K562 (cell line): ENCODE data around the gene DHRS13. TPM values are rescaled to one million over a fixed set of nuclear protein-coding genes. Genes with fewer than 3 reads are reported as not detected.

Experiments
- BCL6 ChIP-seq: fragments of 250-450 bp; sonication (Bioruptor Pico); IDR thresholded peaks from 2 replicates; pipeline ENCODE4 v1.4.0; 2020
- CBX3 ChIP-seq, 2 experiments: IDR thresholded peaks; 1 replicate in 1 of 2; 2 replicates in 1 of 2; pipeline ENCODE4 v1.6.1; 2012; ENCODE audit warnings: inconsistent platforms in 2 of 2, low read length in 2 of 2, borderline replicate concordance in 1 of 2, control low read depth in 1 of 2
- CTCFL ChIP-seq: IDR thresholded peaks from 2 replicates; pipeline ENCODE4 v1.6.1; 2011; ENCODE audit warnings: borderline replicate concordance, low read depth, mild to moderate bottlenecking, moderate library complexity, low read length; ENCODE audit not compliant: insufficient read depth, poor library complexity, severe bottlenecking
- JUNB ChIP-seq: fragments of 450-650 bp; formaldehyde crosslinking; conservative IDR thresholded peaks from 2 replicates; pipeline ENCODE4 v1.4.0; 2020; ENCODE audit warnings: mild to moderate bottlenecking
- KDM1A ChIP-seq, 2 experiments: fragments of 450-650 bp; IDR thresholded peaks; 2 replicates each; pipeline ENCODE4 v1.6.1; 2016; ENCODE audit warnings: mild to moderate bottlenecking in 2 of 2
- MED1 ChIP-seq: sonication (generic); formaldehyde crosslinking; IDR thresholded peaks from 2 replicates; pipeline ENCODE4 v1.8.1; 2023; ENCODE audit warnings: missing genetic modification reagents, borderline replicate concordance
- MYNN ChIP-seq, 2 experiments: sonication (generic); formaldehyde crosslinking in 1 of 2; IDR thresholded peaks; 2 replicates each; pipeline versions ENCODE4 v1.5.0 to v1.6.1; 2016 to 2020; ENCODE audit warnings: antibody characterized with exemption in 1 of 2, missing genetic modification reagents in 1 of 2
- NFIX ChIP-seq: fragments of 250-450 bp; sonication (Bioruptor Pico); IDR thresholded peaks from 2 replicates; pipeline ENCODE4 v1.4.0; 2020; ENCODE audit warnings: low read depth, mild to moderate bottlenecking, moderate library complexity
- NONO ChIP-seq, 2 experiments: fragments of 200-400 bp in 1 of 2; fragments of 450-650 bp in 1 of 2; formaldehyde crosslinking in 1 of 2; IDR thresholded peaks; 2 replicates each; pipeline ENCODE4 v1.6.1; 2017; ENCODE audit warnings: low read depth in 2 of 2, mild to moderate bottlenecking in 2 of 2, moderate library complexity in 2 of 2, low read length in 1 of 2
- NR0B1 ChIP-seq: fragments of 450-650 bp; IDR thresholded peaks from one replicate; pipeline ENCODE4 v1.6.1; 2018; ENCODE audit warnings: mild to moderate bottlenecking, moderate library complexity; ENCODE audit not compliant: partially characterized antibody
- NRF1 ChIP-seq, 2 experiments: fragments of 450-650 bp; IDR thresholded peaks in 1 of 2; conservative IDR thresholded peaks in 1 of 2; 2 replicates each; pipeline ENCODE4 v1.6.1; 2014; ENCODE audit warnings: mild to moderate bottlenecking in 2 of 2
- RBM15 ChIP-seq: fragments of 200-400 bp; formaldehyde crosslinking; IDR thresholded peaks from 2 replicates; pipeline ENCODE4 v1.6.1; 2018; ENCODE audit warnings: mild to moderate bottlenecking, low read length, moderate library complexity; ENCODE audit not compliant: insufficient read depth
- SMARCB1 ChIP-seq: IDR thresholded peaks from 2 replicates; pipeline ENCODE4 v1.6.1; 2011; ENCODE audit warnings: improper control_type of control experiment, low read depth; ENCODE audit not compliant: insufficient read length
- SNIP1 ChIP-seq: fragments of 450-650 bp; IDR thresholded peaks from 2 replicates; pipeline ENCODE4 v1.7.1; 2017; ENCODE audit warnings: low read depth, mild to moderate bottlenecking
- ZBTB11 ChIP-seq, 3 experiments: fragments of 200-800 bp in 1 of 3; fragments of 250-450 bp in 1 of 3; fragments of 450-650 bp in 1 of 3; sonication (Bioruptor Pico) in 1 of 3; sonication (Bioruptor generic) in 1 of 3; formaldehyde crosslinking in 1 of 3; IDR thresholded peaks; 2 replicates each; pipeline versions ENCODE4 v1.6.1 to v1.8.0; 2016 to 2022; ENCODE audit warnings: mild to moderate bottlenecking in 2 of 3, missing genetic modification characterization in 2 of 3, missing compliant biosample characterization in 1 of 3, moderate library complexity in 1 of 3
- ZNF23 ChIP-seq: fragments of 250-450 bp; sonication (Bioruptor Pico); IDR thresholded peaks from 2 replicates; pipeline ENCODE4 v1.4.0; 2020; ENCODE audit warnings: mild to moderate bottlenecking
- ZSCAN32 ChIP-seq: fragments of 450-650 bp; formaldehyde crosslinking; IDR thresholded peaks from 2 replicates; pipeline ENCODE4 v1.4.0; 2020; ENCODE audit warnings: mild to moderate bottlenecking, moderate library complexity
- polyA plus RNA-seq, 8 experiments: library from polyadenylated mRNA; depleted of rRNA in 4 of 8; stranded (reverse) in 5 of 8; unstranded in 3 of 8; fragments of >200 nt; fragmentation: Nextera tagmentation in 2 of 8; fragmentation: Illumina TruSeq in 1 of 8; extraction: Ambion mirVana in 2 of 8; extraction: Trizol in 1 of 8; gene quantifications; 2 replicates each; pipeline versions ENCODE4 v1.2.1 to v1.2.3, GENCODE V29; 2011 to 2014; ENCODE audit warnings: inconsistent platforms in 1 of 8, missing spikeins in 1 of 8
- total RNA-seq, 7 experiments: library from RNA; depleted of rRNA in 6 of 7; stranded (reverse); fragments of >200 nt in 6 of 7; fragmentation: Illumina TruSeq in 2 of 7; extraction: Trizol in 2 of 7; gene quantifications; 2 replicates each; pipeline versions ENCODE4 v1.2.1 to v1.2.3, GENCODE V29; 2011 to 2021; ENCODE audit warnings: low replicate concordance in 1 of 7
- TF ChIP-seq, protein P1 (sequence below): sonication (generic); formaldehyde crosslinking; IDR thresholded peaks from 2 replicates; pipeline ENCODE4 v1.5.0; 2020; ENCODE audit warnings: missing genetic modification reagents

Gene DHRS13
- total and polyA plus RNA-seq, 9 of the 15 experiments (the other 6 are each of a cell fraction or from before 2014, with no cell fraction given): 0.32 to 52.3 (median 34.3) TPM; not detected in 1

- TF ChIP-seq, protein P1, sequence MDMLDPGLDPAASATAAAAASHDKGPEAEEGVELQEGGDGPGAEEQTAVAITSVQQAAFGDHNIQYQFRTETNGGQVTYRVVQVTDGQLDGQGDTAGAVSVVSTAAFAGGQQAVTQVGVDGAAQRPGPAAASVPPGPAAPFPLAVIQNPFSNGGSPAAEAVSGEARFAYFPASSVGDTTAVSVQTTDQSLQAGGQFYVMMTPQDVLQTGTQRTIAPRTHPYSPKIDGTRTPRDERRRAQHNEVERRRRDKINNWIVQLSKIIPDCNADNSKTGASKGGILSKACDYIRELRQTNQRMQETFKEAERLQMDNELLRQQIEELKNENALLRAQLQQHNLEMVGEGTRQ (CRISPR knock-in tag): 0 out of 2 replicates have a peak, but pooled peaks have one; percentile 24
- no peak for TF ChIP-seq CBX3 (IDR thresholded peaks at IDR 0.05; ENCODE audit: borderline replicate concordance in 1 of 2, low read length in 2 of 2)
- no peak for TF ChIP-seq RBM15
- no peak for TF ChIP-seq ZSCAN32 (CRISPR knock-in tag)
- TF ChIP-seq CTCFL: peak; percentile 48
- no peak for TF ChIP-seq SNIP1
- peak; percentile 59 to 92; a peak in 3 of 4 replicates for TF ChIP-seq NONO (IDR thresholded peaks at IDR 0.05; ENCODE audit: low read depth in 2 of 2, low read length in 1 of 2)
- no peak for TF ChIP-seq MED1 (CRISPR knock-in tag)
- TF ChIP-seq NR0B1: no peak
- no peak for TF ChIP-seq SMARCB1
- TF ChIP-seq NFIX (CRISPR knock-in tag): 0 out of 2 replicates have a peak, but pooled peaks have one; percentile 13
- no peak for TF ChIP-seq MYNN (IDR thresholded peaks at IDR 0.05)
- TF ChIP-seq MYNN (CRISPR knock-in tag; IDR thresholded peaks at IDR 0.05): no peak; the same call in 1 of the 2 replicates
- TF ChIP-seq KDM1A (IDR thresholded peaks at IDR 0.05): no peak
- TF ChIP-seq JUNB (CRISPR knock-in tag): 0 out of 2 replicates have a peak, but pooled peaks have one; percentile 28
- TF ChIP-seq BCL6 (CRISPR knock-in tag): no peak
- peak; percentile 71 to 75 for TF ChIP-seq NRF1 (conservative IDR thresholded peaks at IDR 0.05 in 1 of 2, IDR thresholded peaks at IDR 0.05 in 1 of 2)
- TF ChIP-seq ZNF23 (CRISPR knock-in tag): no peak
- TF ChIP-seq ZBTB11 (CRISPR knock-in tag; IDR thresholded peaks at IDR 0.05): 0 out of 6 replicates have a peak, but pooled peaks of 1 of the 3 experiments have one; percentile 56
Observed at GRCh38 chr17:28896884-28897768, 5.8 kb downstream of the DHRS13 start, which contains the start of gene FLOT2 (continued).
